IPS DF 6.9 (cell line): ENCODE results near the gene DUOX1.

Experiments used
- DNase-seq: peaks from one replicate; pipeline ENCODE4 v3.0.0-alpha.2; 2013; ENCODE audit warnings: low read depth, low spot score
- H3K27ac ChIP-seq: one replicate; pipeline ENCODE4 v1.5.1; 2013; ENCODE audit warnings: low read length, control low read depth
- H3K27me3 ChIP-seq: 2 replicates; pipeline ENCODE4 v1.6.1; 2013; ENCODE audit warnings: mild to moderate bottlenecking, low read length; ENCODE audit not compliant: control insufficient read depth, insufficient read depth
- H3K36me3 ChIP-seq: 2 replicates; pipeline ENCODE4 v1.6.1; 2013; ENCODE audit warnings: low read length; ENCODE audit not compliant: control insufficient read depth, insufficient read depth
- H3K4me1 ChIP-seq: 2 replicates; pipeline ENCODE4 v1.6.1; 2013; ENCODE audit warnings: low read length; ENCODE audit not compliant: control insufficient read depth, insufficient read depth
- H3K4me3 ChIP-seq: 2 replicates; pipeline ENCODE4 v1.5.1; 2013; ENCODE audit warnings: mild to moderate bottlenecking, low read length
- H3K9me3 ChIP-seq: 2 replicates; pipeline ENCODE4 v1.6.1; 2013; ENCODE audit warnings: low read length, inconsistent platforms; ENCODE audit not compliant: control insufficient read depth, insufficient read depth
- WGBS: extraction: QIAGEN DNeasy Blood & Tissue Kit; methylation state at CpG from one replicate; pipeline ENCODE4 v1.1.7; 2013; ENCODE audit warnings: mixed read lengths, missing lambda C conversion rate; ENCODE audit not compliant: insufficient read length, insufficient coverage; 5-methylcytosine and 5-hydroxymethylcytosine counted together

Gene DUOX1

GRCh38 chr15:45181491-45182285 is 51.9 kb downstream of the DUOX1 start:
- no peaks in the 10 kb centered on the region for H3K9me3 ChIP-seq
- DNase-seq: no peak
- no peak overlapping the region for H3K4me3 ChIP-seq
- H3K4me1 ChIP-seq: peaks cover 13% of the 10 kb centered on the region
- no peaks in the 10 kb centered on the region for H3K27me3 ChIP-seq
- no peaks in the 10 kb centered on the region; the same call in 1 of the 2 replicates for H3K36me3 ChIP-seq
- WGBS: no CpG with 5 or more reads among the region's 9 CpGs
- H3K27ac ChIP-seq: no peak overlapping the region

GRCh38 chr15:45182996-45183395 is 53.2 kb downstream of the DUOX1 start:
- no peak for DNase-seq

GRCh38 chr15:45183511-45183910 is 53.7 kb downstream of the DUOX1 start:
- no peak overlapping the region for H3K4me3 ChIP-seq
- no peaks in the 10 kb centered on the region for H3K9me3 ChIP-seq
- H3K27me3 ChIP-seq: peaks cover 3% of the 10 kb centered on the region; the same call in 1 of the 2 replicates
- no CpG with 5 or more reads among the region's 2 CpGs for WGBS
- no peak for DNase-seq
- no peak overlapping the region for H3K27ac ChIP-seq
- H3K4me1 ChIP-seq: peaks cover 13% of the 10 kb centered on the region
- H3K36me3 ChIP-seq: no peaks in the 10 kb centered on the region; the same call in 1 of the 2 replicates

More at GRCh38 chr15:45182996-45183395, 53.2 kb downstream of the DUOX1 start:
- WGBS: no CpG with 5 or more reads among the region's 1 CpG
- no peaks in the 10 kb centered on the region; the same call in 1 of the 2 replicates for H3K36me3 ChIP-seq
- H3K27me3 ChIP-seq: no peaks in the 10 kb centered on the region
- H3K9me3 ChIP-seq: no peaks in the 10 kb centered on the region
- no peak overlapping the region for H3K27ac ChIP-seq
- H3K4me1 ChIP-seq: peaks cover 13% of the 10 kb centered on the region
- no peak overlapping the region for H3K4me3 ChIP-seq

GRCh38 chr15:45184562-45185041 is 54.8 kb downstream of the DUOX1 start:
- H3K4me1 ChIP-seq: peaks cover 13% of the 10 kb centered on the region
- no peak overlapping the region for H3K4me3 ChIP-seq
- peaks cover 5% of the 10 kb centered on the region; the same call in 1 of the 2 replicates for H3K27me3 ChIP-seq
- no CpG with 5 or more reads among the region's 9 CpGs for WGBS
- no peak for DNase-seq
- H3K36me3 ChIP-seq: no peaks in the 10 kb centered on the region; the same call in 1 of the 2 replicates
- H3K9me3 ChIP-seq: no peaks in the 10 kb centered on the region
- H3K27ac ChIP-seq: no peak overlapping the region

GRCh38 chr15:45185069-45185779 is 55.4 kb downstream of the DUOX1 start:
- Histone ChIP-seq H3K27ac (no peak overlapping the region), H3K27me3 (peaks cover 5% of the 10 kb centered on the region; the same call in 1 of the 2 replicates), H3K4me3 (no peak overlapping the region), H3K9me3 (no peaks in the 10 kb centered on the region), H3K36me3 (no peaks in the 10 kb centered on the region; the same call in 1 of the 2 replicates), H3K4me1 (peaks cover 13% of the 10 kb centered on the region)
- DNase-seq: no peak
- no CpG with 5 or more reads among the region's 3 CpGs for WGBS

- no peaks in the 10 kb centered on the region; the same call in 1 of the 2 replicates for H3K36me3 ChIP-seq
- no CpG with 5 or more reads among the region's 8 CpGs for WGBS
- H3K4me3 ChIP-seq: peak overlapping the region; percentile 67; the same call in 1 of the 2 replicates
- peaks cover 13% of the 10 kb centered on the region for H3K4me1 ChIP-seq
- H3K9me3 ChIP-seq: no peaks in the 10 kb centered on the region
- H3K27me3 ChIP-seq: peaks cover 5% of the 10 kb centered on the region; the same call in 1 of the 2 replicates
- DNase-seq: no peak
- H3K27ac ChIP-seq: no peak overlapping the region
Measured at GRCh38 chr15:45185903-45186770, 56.3 kb downstream of the DUOX1 start.

- Histone ChIP-seq H3K4me3 (peak overlapping the region; percentile 67), H3K36me3 (no peaks in the 10 kb centered on the region), H3K9me3 (no peaks in the 10 kb centered on the region), H3K27me3 (peaks cover 5% of the 10 kb centered on the region; the same call in 1 of the 2 replicates), H3K27ac (no peak overlapping the region), H3K4me1 (peaks cover 6% of the 10 kb centered on the region)
- DNase-seq: no peak
- no CpG with 5 or more reads among the region's 42 CpGs for WGBS
Measured at GRCh38 chr15:45186771-45187577, 57.2 kb downstream of the DUOX1 start.

- no peaks in the 10 kb centered on the region for H3K36me3 ChIP-seq
- peaks cover 5% of the 10 kb centered on the region; the same call in 1 of the 2 replicates for H3K27me3 ChIP-seq
- H3K4me1 ChIP-seq: peaks cover 6% of the 10 kb centered on the region
- no peaks in the 10 kb centered on the region for H3K9me3 ChIP-seq
- WGBS: no CpG with 5 or more reads among the region's 43 CpGs
- DNase-seq: no peak
- H3K4me3 ChIP-seq: peak overlapping the region; percentile 67
- no peak overlapping the region for H3K27ac ChIP-seq
Measured at GRCh38 chr15:45187578-45187893, 57.7 kb downstream of the DUOX1 start.

- Histone ChIP-seq H3K4me1 (peaks cover 6% of the 10 kb centered on the region), H3K27me3 (peaks cover 5% of the 10 kb centered on the region; the same call in 1 of the 2 replicates), H3K4me3 (peak within 1 kb of the TSS; percentile 76), H3K36me3 (no peaks in the 10 kb centered on the region), H3K9me3 (no peaks in the 10 kb centered on the region), H3K27ac (no peak within 1 kb of the TSS)
- no CpG with 5 or more reads among the region's 57 CpGs for WGBS
- no peak for DNase-seq
Measured at GRCh38 chr15:45187894-45188830, 58.4 kb downstream of the DUOX1 start, which contains the start of gene SHF. Gene SHF (minus strand): TSS chr15:45187966. CDS start chr15:45187951, 15 bp downstream.
